Stimulated activated naive CD8-positive, alpha-beta T cell treated with anti-CD3 and anti-CD28 coated beads, Interleukin-15, amount 100 ng/mL, for 72 hours (primary cell): Measurements from ENCODE around the gene PTN.
A peak's percentile ranks its signal among the peaks of the same experiment; 100 is the strongest.

ENCODE experiments used
- ATAC-seq: fragments of 150-1000 bp; cut with Tn5 transposase; 2 replicates; pipeline ENCODE4 v1.10.0; 2021; ENCODE audit warnings: mild to moderate bottlenecking, moderate library complexity
- DNase-seq, 2 donors: peaks; one replicate each; pipeline ENCODE4 v3.0.0; 2021 to 2022
- H3K27ac Mint-ChIP-seq, 2 donors: one replicate each; pipeline ENCODE4 v1.8.0; 2022; ENCODE audit warnings: mild to moderate bottlenecking in 2 of 2, mixed read lengths in 2 of 2, moderate library complexity in 2 of 2
- H3K27me3 Mint-ChIP-seq: one replicate; pipeline ENCODE4 v1.8.0; 2022; ENCODE audit warnings: mixed read lengths
- H3K4me1 Mint-ChIP-seq: one replicate; pipeline ENCODE4 v1.8.0; 2022; ENCODE audit warnings: mild to moderate bottlenecking, mixed read lengths
- H3K4me3 Mint-ChIP-seq, 2 donors: one replicate each; pipeline ENCODE4 v1.8.0; 2022; ENCODE audit warnings: mild to moderate bottlenecking in 2 of 2, mixed read lengths in 2 of 2, moderate library complexity in 1 of 2
- H3K9me3 Mint-ChIP-seq, 2 donors: one replicate each; pipeline ENCODE4 v1.8.0; 2022; ENCODE audit warnings: mixed read lengths in 2 of 2

Gene PTN, protein sequence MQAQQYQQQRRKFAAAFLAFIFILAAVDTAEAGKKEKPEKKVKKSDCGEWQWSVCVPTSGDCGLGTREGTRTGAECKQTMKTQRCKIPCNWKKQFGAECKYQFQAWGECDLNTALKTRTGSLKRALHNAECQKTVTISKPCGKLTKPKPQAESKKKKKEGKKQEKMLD

DNA sequence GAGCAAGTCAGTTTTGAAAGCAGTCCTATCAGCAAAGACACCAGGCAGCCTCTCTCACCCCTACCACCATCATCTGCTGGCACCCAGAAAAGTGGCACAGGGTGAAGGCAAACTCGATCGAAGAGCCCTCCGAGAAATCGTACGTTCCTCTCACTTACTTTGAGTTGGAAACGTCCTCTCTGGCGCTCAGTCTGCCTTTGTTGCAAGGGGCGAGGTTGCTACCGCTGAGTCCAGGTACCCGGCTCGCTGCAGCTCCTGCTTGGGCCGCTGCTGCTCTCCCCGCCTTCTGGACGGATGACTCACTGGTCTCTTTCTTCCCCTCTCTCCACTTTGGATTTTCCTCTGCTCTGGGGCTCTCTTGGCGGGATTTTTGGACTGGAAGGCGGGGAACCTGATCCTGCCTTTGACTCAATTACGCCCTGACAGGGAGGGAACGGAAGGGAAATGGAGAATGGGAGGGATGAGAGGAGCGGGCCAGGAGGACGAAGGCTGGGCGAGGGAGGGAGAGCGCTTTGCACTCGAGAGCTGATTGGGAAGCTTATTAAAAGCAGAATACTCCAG lies at the start of gene PTN:
TSS of gene PTN (minus strand) at position 453 of the 561 bp plus-strand sequence. CDS start 88,760 bp downstream, outside the sequence.
- Mint-ChIP-seq H3K27ac (no peak within 1 kb of the TSS), H3K9me3 (peaks cover 4 to 5% of the 10 kb centered on the region in 2 donors), H3K4me1 (no peaks in the 10 kb centered on the region), H3K4me3 (no peak within 1 kb of the TSS), H3K27me3 (peaks cover 37% of the 10 kb centered on the region)
- DNase-seq (no peak), ATAC-seq (peak; percentile 40)

- H3K27me3 Mint-ChIP-seq = no peaks in the 10 kb centered on the region
- H3K4me1 Mint-ChIP-seq = no peaks in the 10 kb centered on the region
- ATAC-seq (no peak), DNase-seq (no peak)
- H3K9me3 Mint-ChIP-seq = peaks cover 6 to 7% of the 10 kb centered on the region in 2 donors
- no peak overlapping the region for H3K4me3 Mint-ChIP-seq
- no peak overlapping the region for H3K27ac Mint-ChIP-seq
These were observed 46.5 kb upstream of the PTN start for GRCh38 chr7:137390076-137390475.

GRCh38 chr7:137388916-137389315 lies 45.4 kb upstream of the PTN start:
- Mint-ChIP-seq H3K27me3 (no peaks in the 10 kb centered on the region), H3K9me3 (peaks cover 6 to 7% of the 10 kb centered on the region in 2 donors), H3K4me1 (no peaks in the 10 kb centered on the region), H3K4me3 (no peak overlapping the region), H3K27ac (no peak overlapping the region)
- DNase-seq = no peak
- ATAC-seq = no peak

DNA sequence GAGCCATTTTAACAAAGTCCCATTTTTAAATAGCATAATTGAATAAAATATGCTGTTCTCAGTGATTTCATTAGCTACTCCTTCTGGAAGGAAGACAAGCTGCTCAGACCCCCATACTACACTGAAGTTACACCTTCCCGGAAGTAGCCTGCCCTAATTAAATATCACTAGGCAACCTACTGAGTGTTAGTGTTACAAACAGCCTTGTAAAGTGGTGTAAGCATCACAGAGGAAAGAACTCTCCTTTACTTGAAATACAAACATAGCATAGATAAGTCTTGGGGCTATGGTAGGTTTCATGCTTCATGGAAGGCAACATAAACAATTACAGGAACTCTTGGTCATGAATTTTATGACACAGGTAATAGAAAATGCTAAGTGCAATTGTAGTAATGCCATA lies 43.4 kb upstream of the PTN start:
- ATAC-seq = no peak
- Mint-ChIP-seq H3K27ac (no peak overlapping the region), H3K4me1 (no peaks in the 10 kb centered on the region), H3K4me3 (no peak overlapping the region), H3K9me3 (peaks cover 7 to 15% of the 10 kb centered on the region in 2 donors), H3K27me3 (no peaks in the 10 kb centered on the region)
- DNase-seq = no peak

DNA sequence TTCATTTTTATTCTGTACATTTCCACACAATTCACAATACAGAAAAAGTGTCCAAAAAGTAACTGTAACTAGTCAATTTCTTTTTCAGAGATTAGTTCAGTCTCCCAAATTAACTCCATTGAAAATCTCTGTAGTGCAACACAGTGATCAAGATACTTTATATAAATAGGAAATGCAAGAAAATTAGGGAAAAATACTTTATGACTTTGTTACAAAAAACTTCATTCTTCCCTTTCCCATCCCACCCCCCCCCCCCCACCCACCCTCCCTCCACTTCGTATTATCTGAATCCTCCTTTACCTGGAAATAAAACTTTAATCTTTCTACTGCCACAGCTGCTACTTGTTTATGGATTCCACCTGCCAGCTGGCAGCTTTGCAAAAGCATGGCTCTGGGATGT lies 37.5 kb upstream of the PTN start:
- ATAC-seq (no peak), DNase-seq (no peak)
- Mint-ChIP-seq H3K27ac (no peak overlapping the region), H3K4me1 (no peaks in the 10 kb centered on the region), H3K9me3 (peaks cover 13 to 15% of the 10 kb centered on the region in 2 donors), H3K27me3 (no peaks in the 10 kb centered on the region), H3K4me3 (no peak overlapping the region)

DNA sequence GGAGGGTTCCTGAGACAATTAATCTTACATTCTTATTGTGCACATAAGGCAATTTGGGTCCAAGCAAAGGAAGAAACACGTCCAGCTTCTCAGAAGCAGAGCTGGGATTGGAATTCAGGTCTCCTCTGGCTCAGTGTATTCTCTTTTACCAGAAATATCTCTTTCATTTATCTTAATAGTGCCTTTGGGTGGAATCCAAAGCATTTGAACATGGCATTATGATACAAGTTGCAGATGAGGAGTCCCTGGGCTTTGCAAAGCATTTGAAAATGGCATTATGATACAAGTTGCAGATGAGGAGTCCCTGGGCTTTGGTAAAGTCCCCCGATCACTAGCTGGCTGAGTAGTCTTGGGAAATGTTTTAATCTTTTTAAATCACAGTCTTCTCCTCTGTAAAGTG lies 30.0 kb upstream of the PTN start:
- DNase-seq (no peak), ATAC-seq (no peak)
- H3K4me3 Mint-ChIP-seq = no peak overlapping the region
- H3K27ac Mint-ChIP-seq = no peak overlapping the region
- H3K27me3 Mint-ChIP-seq = no peaks in the 10 kb centered on the region
- H3K9me3 Mint-ChIP-seq = peaks cover 5 to 9% of the 10 kb centered on the region in 2 donors
- H3K4me1 Mint-ChIP-seq = no peaks in the 10 kb centered on the region

GRCh38 chr7:137371616-137372015 lies 28.1 kb upstream of the PTN start:
- Mint-ChIP-seq H3K27ac (no peak overlapping the region), H3K4me3 (no peak overlapping the region), H3K27me3 (no peaks in the 10 kb centered on the region), H3K4me1 (no peaks in the 10 kb centered on the region), H3K9me3 (no peaks in the 10 kb centered on the region)
- ATAC-seq = no peak
- no peak for DNase-seq

DNA sequence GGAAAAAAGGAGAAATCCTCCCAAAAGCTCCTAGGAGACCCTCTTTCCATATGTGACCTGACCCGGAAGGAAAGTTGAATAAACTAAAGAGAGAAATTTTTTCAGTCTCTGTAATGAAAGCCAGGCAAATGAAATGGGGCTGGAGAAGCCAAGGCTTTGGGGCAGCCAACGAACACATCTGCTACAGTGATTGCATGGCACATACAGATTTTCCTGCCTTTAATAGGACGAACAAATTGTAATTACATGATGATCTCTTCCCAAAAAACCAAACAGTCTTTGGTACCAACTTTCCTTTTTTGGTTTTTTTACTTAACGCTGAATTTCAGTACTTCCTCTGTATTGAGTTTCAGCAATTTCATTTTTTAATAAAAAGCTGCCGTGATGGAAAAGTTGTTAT lies 23.5 kb upstream of the PTN start:
- no peak for ATAC-seq
- peaks cover 14 to 23% of the 10 kb centered on the region in 2 donors for H3K9me3 Mint-ChIP-seq
- no peak for DNase-seq
- no peak overlapping the region for H3K27ac Mint-ChIP-seq
- no peaks in the 10 kb centered on the region for H3K4me1 Mint-ChIP-seq
- H3K27me3 Mint-ChIP-seq = no peaks in the 10 kb centered on the region
- no peak overlapping the region for H3K4me3 Mint-ChIP-seq

GRCh38 chr7:137363683-137364082 lies 20.1 kb upstream of the PTN start:
- peaks cover 33 to 44% of the 10 kb centered on the region in 2 donors for H3K9me3 Mint-ChIP-seq
- H3K27me3 Mint-ChIP-seq = no peaks in the 10 kb centered on the region
- H3K27ac Mint-ChIP-seq = no peak overlapping the region
- no peaks in the 10 kb centered on the region for H3K4me1 Mint-ChIP-seq
- DNase-seq (no peak), ATAC-seq (no peak)
- no peak overlapping the region for H3K4me3 Mint-ChIP-seq

DNA sequence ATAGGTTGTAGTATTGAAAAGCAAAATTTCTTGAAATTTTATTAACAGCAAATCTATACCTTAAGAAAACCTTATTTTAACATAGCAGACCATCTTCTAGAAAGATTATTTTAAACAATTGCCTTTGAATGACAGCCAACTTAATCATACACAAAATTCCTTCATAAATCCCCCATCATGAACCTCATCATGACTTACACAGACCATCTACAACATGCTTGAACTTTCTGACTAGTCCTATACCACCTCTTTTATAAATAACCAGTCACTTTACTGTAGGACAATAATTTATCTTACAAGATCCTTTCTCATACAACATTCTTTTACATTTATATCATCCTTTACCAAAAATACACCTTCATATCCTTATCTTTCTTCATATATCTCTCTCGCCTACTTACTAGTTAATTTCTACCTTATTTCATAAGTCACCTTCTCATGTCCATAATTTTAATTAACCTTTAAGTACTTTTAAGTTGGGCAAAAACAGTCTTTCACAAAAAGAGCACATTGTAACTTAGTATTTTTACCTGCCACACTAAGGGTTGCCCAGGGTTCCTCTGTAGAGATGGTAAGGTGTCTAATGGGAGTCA lies 16.6 kb upstream of the PTN start:
- Mint-ChIP-seq H3K27me3 (no peaks in the 10 kb centered on the region), H3K4me1 (no peaks in the 10 kb centered on the region), H3K27ac (no peak overlapping the region), H3K4me3 (no peak overlapping the region), H3K9me3 (peaks cover 33 to 54% of the 10 kb centered on the region in 2 donors)
- DNase-seq = no peak
- ATAC-seq = no peak

- ATAC-seq (no peak), DNase-seq (no peak)
- no peak overlapping the region for H3K27ac Mint-ChIP-seq
- peaks cover 6 to 12% of the 10 kb centered on the region in 2 donors for H3K9me3 Mint-ChIP-seq
- no peaks in the 10 kb centered on the region for H3K27me3 Mint-ChIP-seq
- H3K4me1 Mint-ChIP-seq = no peaks in the 10 kb centered on the region
- no peak overlapping the region for H3K4me3 Mint-ChIP-seq
These were observed 11.4 kb upstream of the PTN start for GRCh38 chr7:137354961-137355360.

GRCh38 chr7:137354396-137354795 lies 10.9 kb upstream of the PTN start:
- no peaks in the 10 kb centered on the region for H3K4me1 Mint-ChIP-seq
- no peak for ATAC-seq
- no peak overlapping the region for H3K4me3 Mint-ChIP-seq
- DNase-seq = no peak
- H3K27ac Mint-ChIP-seq = no peak overlapping the region
- no peaks in the 10 kb centered on the region for H3K27me3 Mint-ChIP-seq
- peaks cover 5 to 12% of the 10 kb centered on the region in 2 donors for H3K9me3 Mint-ChIP-seq

DNA sequence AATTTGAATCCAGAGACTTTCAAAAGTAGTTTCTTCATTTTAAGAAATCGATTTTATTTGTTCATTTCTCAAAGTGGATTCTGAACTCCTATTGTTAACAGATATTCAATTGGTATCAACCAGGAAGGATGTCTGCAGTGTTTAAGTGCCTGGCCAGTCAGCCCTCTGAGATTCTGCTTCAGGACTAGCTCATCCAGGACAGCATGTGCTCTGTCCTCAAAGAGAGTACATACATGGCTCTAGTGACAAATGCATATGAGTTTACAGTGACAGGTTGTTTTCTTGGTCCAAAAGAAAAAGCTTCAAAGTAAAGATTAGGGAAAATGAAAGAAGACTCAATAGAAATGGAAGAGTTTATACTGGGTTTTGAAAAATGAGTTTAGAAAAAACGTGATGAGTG lies 8.4 kb upstream of the PTN start:
- no peak overlapping the region for H3K27ac Mint-ChIP-seq
- H3K4me3 Mint-ChIP-seq = no peak overlapping the region
- DNase-seq (no peak), ATAC-seq (no peak)
- H3K4me1 Mint-ChIP-seq = no peaks in the 10 kb centered on the region
- peaks cover 0 to 5% of the 10 kb centered on the region in 2 donors for H3K9me3 Mint-ChIP-seq
- no peaks in the 10 kb centered on the region for H3K27me3 Mint-ChIP-seq

GRCh38 chr7:137345799-137346449 lies 2.4 kb upstream of the PTN start:
- no peak for DNase-seq
- Mint-ChIP-seq H3K4me1 (no peaks in the 10 kb centered on the region), H3K27me3 (peaks cover 37% of the 10 kb centered on the region), H3K27ac (no peak overlapping the region), H3K9me3 (peaks cover 0 to 5% of the 10 kb centered on the region in 2 donors), H3K4me3 (no peak overlapping the region)
- no peak for ATAC-seq

GRCh38 chr7:137342828-137343261 lies 688 bp downstream of the PTN start:
- Mint-ChIP-seq H3K27me3 (peaks cover 37% of the 10 kb centered on the region), H3K9me3 (peaks cover 5% of the 10 kb centered on the region in 2 donors), H3K4me1 (no peaks in the 10 kb centered on the region), H3K4me3 (no peak overlapping the region), H3K27ac (no peak overlapping the region)
- ATAC-seq (no peak), DNase-seq (no peak)

GRCh38 chr7:137342265-137342664 lies 1.3 kb downstream of the PTN start:
- H3K27ac Mint-ChIP-seq = no peak overlapping the region
- ATAC-seq (no peak), DNase-seq (no peak)
- peaks cover 37% of the 10 kb centered on the region for H3K27me3 Mint-ChIP-seq
- H3K4me1 Mint-ChIP-seq = no peaks in the 10 kb centered on the region
- no peak overlapping the region for H3K4me3 Mint-ChIP-seq
- H3K9me3 Mint-ChIP-seq = peaks cover 5 to 10% of the 10 kb centered on the region in 2 donors
